Ovary (tissue), 9 donors: ENCODE data around the gene MTHFD1L. TPM values are rescaled to one million over a fixed set of nuclear protein-coding genes. Genes with fewer than 3 reads are reported as not detected.
A peak's percentile ranks its signal among the peaks of the same experiment; 100 is the strongest.
"Not testable (repeated sequence)": the region's sequence is repeated elsewhere in the genome, so short reads cannot be mapped to it uniquely, and the experiment has no call there.

Source experiments
- DNase-seq, 5 donors: peaks; one replicate each; pipeline ENCODE4 v3.0.0-alpha.2; 2019 to 2020
- H3K27ac ChIP-seq, 2 donors: fragments of 200-600 bp; one replicate each; pipeline versions ENCODE4 v1.5.1 to v1.8.0; 2019 to 2022
- H3K27me3 ChIP-seq: fragments of 200-600 bp; one replicate; pipeline ENCODE4 v1.8.0; 2022
- H3K36me3 ChIP-seq: fragments of 200-600 bp; sonication (generic); one replicate; pipeline ENCODE4 v1.5.1; 2019
- H3K4me1 ChIP-seq: one replicate; pipeline ENCODE4 v1.8.1; 2013; ENCODE audit warnings: mild to moderate bottlenecking, moderate library complexity; ENCODE audit not compliant: insufficient read depth
- H3K4me3 ChIP-seq: fragments of 200-600 bp; sonication (generic); one replicate; pipeline ENCODE4 v1.5.1; 2017
- H3K9me3 ChIP-seq, 2 donors: fragments of 200-600 bp in 1 of 2; sonication (generic) in 1 of 2; one replicate each; pipeline versions ENCODE4 v1.5.1 to v1.8.1; 2013 to 2019; ENCODE audit warnings: mild to moderate bottlenecking in 1 of 2, moderate library complexity in 1 of 2
- CTCF ChIP-seq, 3 donors: fragments of 450-650 bp in 2 of 3; fragments of 200-600 bp in 1 of 3; IDR thresholded peaks; one replicate each; pipeline versions ENCODE4 v1.5.1 to v1.8.0; 2016 to 2022; ENCODE audit warnings: antibody characterized with exemption in 3 of 3, mild to moderate bottlenecking in 1 of 3
- EP300 ChIP-seq: sonication (generic); formaldehyde crosslinking; IDR thresholded peaks from one replicate; pipeline ENCODE4 v1.6.1; 2017; ENCODE audit warnings: antibody characterized with exemption
- POLR2A ChIP-seq: fragments of 450-650 bp; IDR thresholded peaks from one replicate; pipeline ENCODE4 v1.6.1; 2017; ENCODE audit warnings: antibody characterized with exemption, mild to moderate bottlenecking, moderate library complexity
- WGBS, 3 donors: extraction: QIAGEN DNeasy Blood & Tissue Kit in 1 of 3; methylation state at CpG; one replicate each; pipeline versions ENCODE4 v1.1.5 to v1.1.7; 2013 to 2017; 5-methylcytosine and 5-hydroxymethylcytosine counted together
- intact Hi-C, 4 donors: fragments of 100-400 bp; cut with DNase I; formaldehyde crosslinking; loops; one replicate each; pipeline versions ENCODE4 v1.11.0 to v1.15.1; 2022 to 2023
- polyA plus RNA-seq, 2 donors: library from polyadenylated mRNA; stranded (reverse); fragments of 200-250 nt in 1 of 2; fragments of 350-450 nt in 1 of 2; fragmentation: Illumina TruSeq in 1 of 2; extraction: RNeasy Lipid Tissue Mini Kit (QIAGEN cat#74804) in 1 of 2; gene quantifications; one replicate each; pipeline ENCODE4 v1.2.3, GENCODE V29; 2013 to 2014
- total RNA-seq, 7 donors: library from RNA; depleted of rRNA in 2 of 7; stranded (reverse); fragments of >200 nt in 2 of 7; fragmentation: NEBNext Ultra II Directional in 3 of 7; extraction: Animal tissue kit (Norgen Biotek cat#: 25700) in 3 of 7; gene quantifications; one replicate each; pipeline versions ENCODE4 v1.1.0 to v1.2.4, GENCODE V29; 2016 to 2023
- donor health status: DM: no; HTN: no; CAD: no; lungs with moderate emphysema.
- donor health status: DM: no; HTN: no; CAD: no.
- donor health status: Bipolar disorder and iron deficiency.
- donor health status: DM: yes; HTN: yes; CAD: no.
- donor health status: DM: no; HTN: no; CAD: no.
- donor health status: DM: yes; HTN: yes; CAD: no.

The MTHFD1L gene
- total and polyA plus RNA-seq, 9 donors: 13.0 to 91.1 (median 23.6) TPM

- WGBS, 3 donors: 83 to 88% (median 87%) methylated on average over 12 of the region's 12 CpGs
- peak in 1 of 5 donors; percentile 11 for DNase-seq
- intact Hi-C loops: no loop called here
- Histone ChIP-seq H3K4me3 (no peak overlapping the region), H3K4me1 (peaks cover 4% of the 10 kb centered on the region), H3K27me3 (no peaks in the 10 kb centered on the region), H3K36me3 (no peaks in the 10 kb centered on the region), H3K27ac (no peak overlapping the region), H3K9me3 (no peaks in the 10 kb centered on the region)
- TF ChIP-seq POLR2A (no peak), CTCF (IDR thresholded peaks at IDR 0.05) (no peak), EP300 (no peak)
Observed at GRCh38 chr6:151036869-151037680, 171.6 kb downstream of the MTHFD1L start.

- H3K9me3 ChIP-seq: no peaks in the 10 kb centered on the region
- DNase-seq: no peak
Observed at GRCh38 chr6:151038616-151039015, 173.1 kb downstream of the MTHFD1L start.

GRCh38 chr6:151040888-151041521 lies 175.5 kb downstream of the MTHFD1L start:
- H3K36me3 ChIP-seq, H3K27me3 ChIP-seq, H3K9me3 ChIP-seq, H3K4me3 ChIP-seq, H3K27ac ChIP-seq, intact Hi-C loops, H3K4me1 ChIP-seq: not testable (repeated sequence)
- peak in 1 of 3 donors; percentile 10 for TF ChIP-seq CTCF (IDR thresholded peaks at IDR 0.05)
- DNase-seq: peak in 4 of 5 donors; percentile 46 to 76 (median 54)
- 47 to 56% (median 51%) methylated on average over 12 of the region's 12 CpGs for WGBS, 3 donors

More at GRCh38 chr6:151038616-151039015, 173.1 kb downstream of the MTHFD1L start:
- H3K27me3 ChIP-seq: no peaks in the 10 kb centered on the region
- no peak overlapping the region for H3K4me3 ChIP-seq
- no peak overlapping the region for H3K27ac ChIP-seq
- intact Hi-C loops: no loop called here
- H3K36me3 ChIP-seq: no peaks in the 10 kb centered on the region
- peaks cover 4% of the 10 kb centered on the region for H3K4me1 ChIP-seq
- TF ChIP-seq EP300 (no peak), CTCF (IDR thresholded peaks at IDR 0.05) (no peak), POLR2A (no peak)
- WGBS, 3 donors: 80 to 90% (median 87%) methylated on average over 7 of the region's 7 CpGs

GRCh38 chr6:151041686-151042085 lies 176.2 kb downstream of the MTHFD1L start:
- Histone ChIP-seq H3K4me3 (no peak overlapping the region), H3K27me3 (no peaks in the 10 kb centered on the region), H3K4me1 (peaks cover 10% of the 10 kb centered on the region), H3K27ac (no peak overlapping the region), H3K9me3 (no peaks in the 10 kb centered on the region), H3K36me3 (no peaks in the 10 kb centered on the region)
- TF ChIP-seq CTCF (IDR thresholded peaks at IDR 0.05): no peak
- TF ChIP-seq EP300: no peak
- TF ChIP-seq POLR2A: no peak
- intact Hi-C loops: no loop called here
- DNase-seq: no peak
- WGBS, 3 donors: 92 to 96% (median 96%) methylated on average over 5 of the region's 5 CpGs

GRCh38 chr6:151042911-151043330 lies 177.4 kb downstream of the MTHFD1L start:
- peak overlapping the region in 1 of 2 donors; percentile 64 for H3K27ac ChIP-seq
- H3K9me3 ChIP-seq, H3K36me3 ChIP-seq, DNase-seq, intact Hi-C loops, H3K27me3 ChIP-seq, H3K4me1 ChIP-seq, H3K4me3 ChIP-seq: not testable (repeated sequence)
- 44 to 53% (median 48%) methylated on average over 6 of the region's 6 CpGs for WGBS, 3 donors
